GM18508 (cell line): ENCODE results near the gene ITGA11.

Experiments
- ATAC-seq: cut with Tn5 transposase; IDR thresholded peaks from one replicate; pipeline ENCODE4 v1.9.1; 2021; ENCODE audit warnings: moderate number of reproducible peaks; ENCODE audit not compliant: insufficient read depth, unreplicated experiment

The ITGA11 gene

GRCh38 chr15:68449389-68449788 is 17.4 kb upstream of the ITGA11 start:
- ATAC-seq = no peak

GRCh38 chr15:68447976-68448755 is 16.2 kb upstream of the ITGA11 start:
- no peak for ATAC-seq

- no peak for ATAC-seq
Measured at GRCh38 chr15:68447209-68447608, 15.2 kb upstream of the ITGA11 start.

GRCh38 chr15:68445351-68445750 is 13.4 kb upstream of the ITGA11 start:
- no peak for ATAC-seq

- ATAC-seq = no peak
Measured at GRCh38 chr15:68444336-68444735, 12.4 kb upstream of the ITGA11 start.

- ATAC-seq = no peak
Measured at GRCh38 chr15:68442903-68443302, 10.9 kb upstream of the ITGA11 start.

GRCh38 chr15:68442041-68442440 is 10.1 kb upstream of the ITGA11 start:
- ATAC-seq = no peak

- ATAC-seq = no peak
Measured at GRCh38 chr15:68441045-68441743, 9.2 kb upstream of the ITGA11 start.

GRCh38 chr15:68440136-68440535 is 8.2 kb upstream of the ITGA11 start:
- no peak for ATAC-seq

- ATAC-seq = no peak
Measured at GRCh38 chr15:68439506-68439905, 7.5 kb upstream of the ITGA11 start.

- ATAC-seq = no peak
Measured at GRCh38 chr15:68436680-68437079, 4.7 kb upstream of the ITGA11 start.

- ATAC-seq = no peak
Measured at GRCh38 chr15:68435966-68436365, 4.0 kb upstream of the ITGA11 start.

GRCh38 chr15:68434021-68434420 is 2.1 kb upstream of the ITGA11 start:
- ATAC-seq = no peak

- ATAC-seq = no peak
Measured at GRCh38 chr15:68433551-68433950, 1.6 kb upstream of the ITGA11 start.

GRCh38 chr15:68432441-68433064 is 590 bp upstream of the ITGA11 start:
- ATAC-seq = no peak

GRCh38 chr15:68431037-68431791 is 749 bp downstream of the ITGA11 start:
- ATAC-seq = no peak

GRCh38 chr15:68430471-68431036 is 1.4 kb downstream of the ITGA11 start:
- ATAC-seq = no peak

GRCh38 chr15:68429691-68430470 is 2.1 kb downstream of the ITGA11 start:
- ATAC-seq = no peak

GRCh38 chr15:68428431-68428940 is 3.5 kb downstream of the ITGA11 start:
- ATAC-seq = no peak
